WTC11 (cell line): ENCODE results near the gene CWC15.

Experiments used
- ATF6 ChIP-seq: sonication (generic); formaldehyde crosslinking; IDR thresholded peaks from 2 replicates; pipeline ENCODE4 v1.8.1; 2023; ENCODE audit warnings: mild to moderate bottlenecking, missing genetic modification reagents
- CTCF ChIP-seq: fragments of 200-600 bp; IDR thresholded peaks from 2 replicates; pipeline ENCODE4 v1.8.0; 2022; ENCODE audit warnings: antibody characterized with exemption
- FOXK1 ChIP-seq: sonication (generic); formaldehyde crosslinking; IDR thresholded peaks from 2 replicates; pipeline ENCODE4 v1.8.0; 2022; ENCODE audit warnings: mild to moderate bottlenecking, moderate library complexity, missing genetic modification reagents
- HMGXB4 ChIP-seq: sonication (generic); formaldehyde crosslinking; IDR thresholded peaks from 2 replicates; pipeline ENCODE4 v1.8.1; 2023; ENCODE audit warnings: mild to moderate bottlenecking, moderate library complexity, missing genetic modification reagents
- IRF1 ChIP-seq: sonication (generic); formaldehyde crosslinking; IDR thresholded peaks from 2 replicates; pipeline ENCODE4 v1.8.0; 2023; ENCODE audit warnings: missing genetic modification reagents
- JUN ChIP-seq: sonication (generic); formaldehyde crosslinking; IDR thresholded peaks from 2 replicates; pipeline ENCODE4 v1.8.0; 2023; ENCODE audit warnings: mild to moderate bottlenecking, missing genetic modification reagents
- ZSCAN18 ChIP-seq: fragments of 250-450 bp; sonication (Bioruptor Pico); IDR thresholded peaks from 2 replicates; pipeline ENCODE4 v2.1.2; 2022; ENCODE audit warnings: mild to moderate bottlenecking, moderate library complexity
- TF ChIP-seq, protein P1 (sequence below): sonication (generic); formaldehyde crosslinking; IDR thresholded peaks from 2 replicates; pipeline ENCODE4 v1.8.1; 2023; ENCODE audit warnings: mild to moderate bottlenecking, missing genetic modification reagents, moderate library complexity
- TF ChIP-seq, protein P2 (sequence below): sonication (generic); formaldehyde crosslinking; conservative IDR thresholded peaks from 2 replicates; pipeline ENCODE4 v1.8.1; 2023; ENCODE audit warnings: mild to moderate bottlenecking, low read depth, missing genetic modification reagents, moderate library complexity

- TF ChIP-seq CTCF (no peak), FOXK1 (CRISPR knock-in tag) (no peak), IRF1 (CRISPR knock-in tag) (no peak), HMGXB4 (CRISPR knock-in tag) (no peak), JUN (no peak), ZSCAN18 (CRISPR knock-in tag) (no peak), ATF6 (CRISPR knock-in tag) (no peak)
- TF ChIP-seq, protein P1, sequence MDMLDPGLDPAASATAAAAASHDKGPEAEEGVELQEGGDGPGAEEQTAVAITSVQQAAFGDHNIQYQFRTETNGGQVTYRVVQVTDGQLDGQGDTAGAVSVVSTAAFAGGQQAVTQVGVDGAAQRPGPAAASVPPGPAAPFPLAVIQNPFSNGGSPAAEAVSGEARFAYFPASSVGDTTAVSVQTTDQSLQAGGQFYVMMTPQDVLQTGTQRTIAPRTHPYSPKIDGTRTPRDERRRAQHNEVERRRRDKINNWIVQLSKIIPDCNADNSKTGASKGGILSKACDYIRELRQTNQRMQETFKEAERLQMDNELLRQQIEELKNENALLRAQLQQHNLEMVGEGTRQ, result no peak
- TF ChIP-seq, protein P2, sequence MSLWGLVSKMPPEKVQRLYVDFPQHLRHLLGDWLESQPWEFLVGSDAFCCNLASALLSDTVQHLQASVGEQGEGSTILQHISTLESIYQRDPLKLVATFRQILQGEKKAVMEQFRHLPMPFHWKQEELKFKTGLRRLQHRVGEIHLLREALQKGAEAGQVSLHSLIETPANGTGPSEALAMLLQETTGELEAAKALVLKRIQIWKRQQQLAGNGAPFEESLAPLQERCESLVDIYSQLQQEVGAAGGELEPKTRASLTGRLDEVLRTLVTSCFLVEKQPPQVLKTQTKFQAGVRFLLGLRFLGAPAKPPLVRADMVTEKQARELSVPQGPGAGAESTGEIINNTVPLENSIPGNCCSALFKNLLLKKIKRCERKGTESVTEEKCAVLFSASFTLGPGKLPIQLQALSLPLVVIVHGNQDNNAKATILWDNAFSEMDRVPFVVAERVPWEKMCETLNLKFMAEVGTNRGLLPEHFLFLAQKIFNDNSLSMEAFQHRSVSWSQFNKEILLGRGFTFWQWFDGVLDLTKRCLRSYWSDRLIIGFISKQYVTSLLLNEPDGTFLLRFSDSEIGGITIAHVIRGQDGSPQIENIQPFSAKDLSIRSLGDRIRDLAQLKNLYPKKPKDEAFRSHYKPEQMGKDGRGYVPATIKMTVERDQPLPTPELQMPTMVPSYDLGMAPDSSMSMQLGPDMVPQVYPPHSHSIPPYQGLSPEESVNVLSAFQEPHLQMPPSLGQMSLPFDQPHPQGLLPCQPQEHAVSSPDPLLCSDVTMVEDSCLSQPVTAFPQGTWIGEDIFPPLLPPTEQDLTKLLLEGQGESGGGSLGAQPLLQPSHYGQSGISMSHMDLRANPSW (CRISPR knock-in tag), result no peak
Observed at GRCh38 chr11:94956963-94957362, 16.4 kb downstream of the CWC15 start.
